SK-N-SH (cell line): ENCODE data around the gene MINK1. TPM values are rescaled to one million over a fixed set of nuclear protein-coding genes. Genes with fewer than 3 reads are reported as not detected.

ENCODE experiments used
- CTCF ChIA-PET: fragments of 300-600, 350-600 bp; formaldehyde crosslinking; extraction: SDS; loops from one replicate; lab custom pipeline; 2021; lab: Yijun Ruan, JAX
- POLR2A ChIA-PET: fragments of 350-600 bp; sonication (Branson Sonifier 250); formaldehyde crosslinking; extraction: SDS; loops from one replicate; lab custom pipeline; 2020; ENCODE audit warnings: antibody characterized with exemption, inconsistent platforms; lab: Yijun Ruan, JAX
- DNase-seq: peaks from one replicate; pipeline ENCODE4 v3.0.0; 2012
- H2AFZ ChIP-seq: fragments of 200-600 bp; sonication (generic); 2 replicates; pipeline ENCODE4 v1.8.1; 2016; ENCODE audit warnings: antibody characterized with exemption, mild to moderate bottlenecking, low read depth
- H3F3A ChIP-seq: fragments of 200-600 bp; sonication (generic); replicated peaks from 2 replicates; pipeline ENCODE3; 2016; ENCODE audit warnings: antibody characterized with exemption, mild to moderate bottlenecking; ENCODE audit not compliant: insufficient read depth
- H3K27ac ChIP-seq, 2 experiments: fragments of 200-500 bp in 1 of 2; fragments of 200-600 bp in 1 of 2; sonication (Bioruptor generic) in 1 of 2; sonication (generic), shearing (Covaris generic) in 1 of 2; 2 replicates each; pipeline versions ENCODE4 v1.5.1 to v1.6.1; 2014 to 2016; ENCODE audit warnings: low read depth in 2 of 2, inconsistent platforms in 1 of 2, low read length in 1 of 2, mild to moderate bottlenecking in 1 of 2, mixed read lengths in 1 of 2
- H3K27me3 ChIP-seq: fragments of 200-600 bp; sonication (generic), shearing (Covaris generic); 2 replicates; pipeline ENCODE4 v1.6.1; 2016; ENCODE audit warnings: mixed run types; ENCODE audit not compliant: insufficient read depth
- H3K36me3 ChIP-seq, 2 experiments: fragments of 200-500 bp in 1 of 2; fragments of 200-600 bp in 1 of 2; sonication (Bioruptor generic) in 1 of 2; sonication (generic) in 1 of 2; replicated peaks in 1 of 2; 2 replicates each; pipeline versions ENCODE3 to v1.5.1; 2014 to 2016; ENCODE audit warnings: low read length in 1 of 2, mild to moderate bottlenecking in 1 of 2; ENCODE audit not compliant: insufficient read depth in 2 of 2, control insufficient read depth in 1 of 2
- H3K4me1 ChIP-seq, 2 experiments: fragments of 200-500 bp in 1 of 2; fragments of 200-600 bp in 1 of 2; sonication (Bioruptor generic) in 1 of 2; sonication (generic), shearing (Covaris generic) in 1 of 2; 2 replicates each; pipeline versions ENCODE4 v1.5.1 to v1.6.1; 2014 to 2016; ENCODE audit warnings: low read depth in 1 of 2, low read length in 1 of 2, mixed run types in 1 of 2; ENCODE audit not compliant: insufficient read depth in 2 of 2, control insufficient read depth in 1 of 2
- H3K4me2 ChIP-seq: fragments of 200-600 bp; sonication (generic), shearing (Covaris generic); 2 replicates; pipeline ENCODE4 v1.6.1; 2017; ENCODE audit warnings: mixed run types
- H3K4me3 ChIP-seq, 2 experiments: fragments of 200-500 bp in 1 of 2; fragments of 200-600 bp in 1 of 2; sonication (Bioruptor generic) in 1 of 2; sonication (generic), shearing (Covaris generic) in 1 of 2; 2 replicates each; pipeline versions ENCODE4 v1.5.1 to v1.8.1; 2014 to 2016; ENCODE audit warnings: low read depth in 2 of 2, inconsistent platforms in 1 of 2, low read length in 1 of 2, mild to moderate bottlenecking in 1 of 2, mixed read lengths in 1 of 2, moderate library complexity in 1 of 2
- H3K79me2 ChIP-seq: fragments of 200-600 bp; sonication (generic); 2 replicates; pipeline ENCODE4 v1.8.1; 2017; ENCODE audit warnings: mild to moderate bottlenecking; ENCODE audit not compliant: insufficient read depth
- H3K9ac ChIP-seq: fragments of 200-600 bp; sonication (generic); 2 replicates; pipeline ENCODE4 v1.6.1; 2017; ENCODE audit warnings: mixed run types
- H3K9me2 ChIP-seq: fragments of 200-600 bp; sonication (generic); 2 replicates; pipeline ENCODE4 v1.6.1; 2017; ENCODE audit warnings: mixed run types
- H3K9me3 ChIP-seq: fragments of 200-600 bp; sonication (generic); 2 replicates; pipeline ENCODE4 v1.6.1; 2017; ENCODE audit warnings: mixed run types, mild to moderate bottlenecking, moderate library complexity
- H4K20me1 ChIP-seq: fragments of 200-600 bp; sonication (generic); 2 replicates; pipeline ENCODE4 v1.6.1; 2017; ENCODE audit warnings: mild to moderate bottlenecking, mixed run types; ENCODE audit not compliant: insufficient read depth
- CHD2 ChIP-seq: fragments of 150-350 bp; IDR thresholded peaks from 2 replicates; pipeline ENCODE4 v1.6.1; 2018; ENCODE audit warnings: low read length; ENCODE audit not compliant: partially characterized antibody
- CTCF ChIP-seq: fragments of 200-600 bp; sonication (generic); IDR thresholded peaks from 2 replicates; pipeline ENCODE4 v1.6.1; 2017; ENCODE audit warnings: antibody characterized with exemption, mild to moderate bottlenecking, moderate library complexity
- ELF1 ChIP-seq: IDR thresholded peaks from 2 replicates; pipeline ENCODE4 v1.4.0; 2012
- EP300 ChIP-seq, 2 experiments: IDR thresholded peaks; 2 replicates each; pipeline versions ENCODE4 v1.4.0 to v1.6.1; 2012; ENCODE audit warnings: borderline replicate concordance in 1 of 2, low read depth in 1 of 2, low read length in 1 of 2
- FOXJ3 ChIP-seq: sonication (generic); formaldehyde crosslinking; IDR thresholded peaks from 2 replicates; pipeline ENCODE4 v1.5.1; 2020; ENCODE audit warnings: mild to moderate bottlenecking, missing genetic modification reagents
- FOXM1 ChIP-seq: IDR thresholded peaks from 2 replicates; pipeline ENCODE4 v1.4.0; 2012; ENCODE audit warnings: low read depth, mild to moderate bottlenecking
- GABPA ChIP-seq: IDR thresholded peaks from 2 replicates; pipeline ENCODE4 v1.4.0; 2012; ENCODE audit warnings: low read depth, mild to moderate bottlenecking
- IRF3 ChIP-seq: fragments of 150-350 bp; IDR thresholded peaks from 2 replicates; pipeline ENCODE4 v1.6.1; 2016; ENCODE audit warnings: mild to moderate bottlenecking, low read depth, low read length
- MEF2A ChIP-seq: IDR thresholded peaks from 2 replicates; pipeline ENCODE4 v1.4.0; 2012; ENCODE audit warnings: low read depth, borderline replicate concordance
- MXI1 ChIP-seq: IDR thresholded peaks from 2 replicates; pipeline ENCODE4 v1.6.1; 2012; ENCODE audit warnings: mild to moderate bottlenecking, low read depth, low read length, improper control_type of control experiment
- POLR2AphosphoS5 ChIP-seq: IDR thresholded peaks from 2 replicates; pipeline ENCODE4 v1.6.1; 2012; ENCODE audit warnings: low read depth, low read length
- RCOR1 ChIP-seq: fragments of 150-350 bp; IDR thresholded peaks from 2 replicates; pipeline ENCODE4 v1.6.1; 2017; ENCODE audit warnings: antibody characterized with exemption, low read length
- RFX5 ChIP-seq: IDR thresholded peaks from 2 replicates; pipeline ENCODE4 v1.6.1; 2012; ENCODE audit warnings: mild to moderate bottlenecking, improper control_type of control experiment, low read length
- TAF1 ChIP-seq: IDR thresholded peaks from 2 replicates; pipeline ENCODE4 v1.6.1; 2012; ENCODE audit warnings: low read depth, mild to moderate bottlenecking, low read length, moderate library complexity, borderline replicate concordance
- TCF12 ChIP-seq: IDR thresholded peaks from 2 replicates; pipeline ENCODE4 v1.4.0; 2012
- TEAD4 ChIP-seq: IDR thresholded peaks from 2 replicates; pipeline ENCODE4 v1.4.0; 2012; ENCODE audit warnings: mild to moderate bottlenecking, borderline replicate concordance; ENCODE audit not compliant: insufficient read depth
- USF1 ChIP-seq: IDR thresholded peaks from 2 replicates; pipeline ENCODE4 v1.4.0; 2012; ENCODE audit warnings: low read depth, borderline replicate concordance
- USF2 ChIP-seq: fragments of 150-350 bp; IDR thresholded peaks from 2 replicates; pipeline ENCODE4 v1.6.1; 2017; ENCODE audit warnings: antibody characterized with exemption, low read length, low read depth, borderline replicate concordance
- YY1 ChIP-seq: IDR thresholded peaks from 2 replicates; pipeline ENCODE4 v1.4.0; 2012; ENCODE audit warnings: low read depth, mild to moderate bottlenecking
- WGBS: methylation state at CpG from one replicate; pipeline ENCODE4 v1.1.6; 2017; ENCODE audit warnings: low lambda C conversion rate; 5-methylcytosine and 5-hydroxymethylcytosine counted together
- polyA plus RNA-seq, 3 experiments: library from polyadenylated mRNA; depleted of rRNA; stranded (reverse); fragments of >200 nt; gene quantifications; 2 replicates each; pipeline ENCODE4 v1.2.3, GENCODE V29; 2012

MINK1 gene
- polyA plus RNA-seq, 1 of the 3 experiments (the other 2 are of a cell fraction): 64.7 TPM

- CTCF ChIA-PET: interaction anchor here (0.6 to 10.5 kb wide), 44 partner anchors 8 to 224 kb away, joined by 3 to 235 read pairs (median 5); partner anchors contain the start of genes ARRB2, C17orf107, CAMTA2 and CHRNE
- WGBS: 0% methylated on average over 2 of the region's 25 CpGs
- peak overlapping the region; percentile 59 to 79 for H3K4me3 ChIP-seq
- no peak for DNase-seq
- H3K4me1 ChIP-seq: peaks cover 8 to 19% of the 10 kb centered on the region in 2 experiments; a peak in 2 of 4 replicates
- H3K9me2 ChIP-seq: no peaks in the 10 kb centered on the region
- H3K9ac ChIP-seq: peak overlapping the region; percentile 75; the same call in 1 of the 2 replicates
- H3K27ac ChIP-seq: peak overlapping the region; percentile 70 to 82
- H2AFZ ChIP-seq: peak overlapping the region; percentile 85
- H3K79me2 ChIP-seq: no peaks in the 10 kb centered on the region
- TF ChIP-seq EP300 (IDR thresholded peaks at IDR 0.05; ENCODE audit: borderline replicate concordance in 1 of 2, low read depth in 1 of 2, low read length in 1 of 2): no peak
- TF ChIP-seq FOXJ3 (CRISPR knock-in tag): no peak
- 0 out of 2 replicates have a peak, but pooled peaks have one; percentile 5 for TF ChIP-seq GABPA
- peak; percentile 51 for TF ChIP-seq YY1
- no peak for TF ChIP-seq CTCF
- TF ChIP-seq TCF12: no peak
- no peak for TF ChIP-seq POLR2AphosphoS5
- H4K20me1 ChIP-seq: no peaks in the 10 kb centered on the region
- no peaks in the 10 kb centered on the region for H3K36me3 ChIP-seq
- peaks cover 5% of the 10 kb centered on the region for H3F3A ChIP-seq
- H3K4me2 ChIP-seq: peak overlapping the region; percentile 99
- H3K27me3 ChIP-seq: no peaks in the 10 kb centered on the region
- H3K9me3 ChIP-seq: no peaks in the 10 kb centered on the region
- POLR2A ChIA-PET: interaction anchor here (1.0 to 1.8 kb wide), 7 partner anchors 17 to 177 kb away, joined by 3 to 10 read pairs (median 4); partner anchors contain the start of genes MINK1, PLD2, SPAG7 and TM4SF5
Measured at GRCh38 chr17:4789701-4789950, 43.5 kb upstream of the MINK1 start.

GRCh38 chr17:4789951-4790704 is 43.0 kb upstream of the MINK1 start:
- no peaks in the 10 kb centered on the region for H4K20me1 ChIP-seq
- no peaks in the 10 kb centered on the region for H3K9me3 ChIP-seq
- ChIA-PET POLR2A (interaction anchor here (0.6 to 1.8 kb wide), 9 partner anchors 17 to 177 kb away, joined by 3 to 10 read pairs (median 4); partner anchors contain the start of genes MINK1, PELP1, PLD2 and SPAG7), CTCF (interaction anchor here (0.6 to 10.5 kb wide), 48 partner anchors 8 to 234 kb away, joined by 3 to 235 read pairs (median 5); partner anchors contain the start of genes ARRB2, C17orf107, CAMTA2 and CHRNE)
- under 1% methylated on average over 23 of the region's 91 CpGs for WGBS
- peak overlapping the region; percentile 85; the same call in 1 of the 2 replicates for H2AFZ ChIP-seq
- H3K4me1 ChIP-seq: peaks cover 8 to 19% of the 10 kb centered on the region in 2 experiments; a peak in 2 of 4 replicates
- peak overlapping the region; percentile 99 for H3K4me2 ChIP-seq
- H3F3A ChIP-seq: peaks cover 5% of the 10 kb centered on the region
- peak; percentile 98 for DNase-seq
- no peaks in the 10 kb centered on the region for H3K36me3 ChIP-seq
- peak overlapping the region; percentile 75; the same call in 1 of the 2 replicates for H3K9ac ChIP-seq
- no peaks in the 10 kb centered on the region for H3K79me2 ChIP-seq
- H3K4me3 ChIP-seq: peak overlapping the region; percentile 59 to 79
- H3K27ac ChIP-seq: peak overlapping the region; percentile 70 to 82
- H3K9me2 ChIP-seq: no peaks in the 10 kb centered on the region
- H3K27me3 ChIP-seq: no peaks in the 10 kb centered on the region
- peak; percentile 58 for TF ChIP-seq CTCF
- TF ChIP-seq RFX5: no peak
- no peak for TF ChIP-seq USF1
- TF ChIP-seq IRF3: no peak
- peak; percentile 83 for TF ChIP-seq MXI1
- TF ChIP-seq TCF12: no peak
- peak; percentile 21 for TF ChIP-seq CHD2
- peak; percentile 55 for TF ChIP-seq YY1
- no peak for TF ChIP-seq TEAD4
- no peak for TF ChIP-seq FOXM1
- no peak; the same call in 1 of the 2 replicates for TF ChIP-seq MEF2A
- no peak for TF ChIP-seq USF2
- peak; percentile 39; the same call in 1 of the 2 replicates for TF ChIP-seq TAF1
- no peak for TF ChIP-seq RCOR1
- TF ChIP-seq ELF1: peak; percentile 57
